Spleen (tissue), 11 donors: Measurements from ENCODE around the gene FA2H. TPM values are rescaled to one million over a fixed set of nuclear protein-coding genes. Genes with fewer than 3 reads are reported as not detected.

Source experiments
- DNase-seq: peaks from one replicate; pipeline ENCODE4 v3.0.0-alpha.2; 2020
- H3K27ac ChIP-seq, 8 donors: fragments of 200-600 bp; sonication (generic) in 7 of 8; 1 replicate in 4 of 8; 2 replicates in 4 of 8; pipeline versions ENCODE4 v1.5.0 to v1.8.0; 2016 to 2021; ENCODE audit warnings: inconsistent platforms in 4 of 8, mild to moderate bottlenecking in 4 of 8, moderate library complexity in 1 of 8
- H3K27me3 ChIP-seq, 7 donors: fragments of 200-600 bp; sonication (generic) in 6 of 7; replicated peaks in 1 of 7; 1 replicate in 4 of 7; 2 replicates in 3 of 7; pipeline versions ENCODE4 v1.5.0 to v1.8.0; 2016 to 2021; ENCODE audit warnings: inconsistent platforms in 3 of 7, mild to moderate bottlenecking in 1 of 7
- H3K36me3 ChIP-seq, 6 donors: fragments of 200-600 bp; sonication (generic) in 5 of 6; 1 replicate in 4 of 6; 2 replicates in 2 of 6; pipeline versions ENCODE4 v1.5.0 to v1.8.0; 2016 to 2021; ENCODE audit warnings: inconsistent platforms in 2 of 6
- H3K4me1 ChIP-seq, 6 donors: fragments of 200-600 bp; sonication (generic) in 5 of 6; 1 replicate in 3 of 6; 2 replicates in 3 of 6; pipeline versions ENCODE4 v1.5.0 to v1.8.0; 2016 to 2021; ENCODE audit warnings: inconsistent platforms in 3 of 6
- H3K4me3 ChIP-seq, 8 donors: fragments of 200-600 bp; sonication (generic) in 7 of 8; 1 replicate in 4 of 8; 2 replicates in 4 of 8; pipeline versions ENCODE4 v1.5.0 to v1.8.0; 2016 to 2021; ENCODE audit warnings: inconsistent platforms in 4 of 8, mild to moderate bottlenecking in 4 of 8, moderate library complexity in 2 of 8
- H3K9me3 ChIP-seq, 8 donors: fragments of 200-600 bp; sonication (generic) in 7 of 8; 1 replicate in 4 of 8; 2 replicates in 4 of 8; pipeline versions ENCODE4 v1.5.0 to v1.8.0; 2016 to 2021; ENCODE audit warnings: inconsistent platforms in 4 of 8
- CTCF ChIP-seq, 11 experiments: fragments of 200-600 bp in 7 of 11; fragments of 450-650 bp in 4 of 11; sonication (generic) in 4 of 11; IDR thresholded peaks in 8 of 11; conservative IDR thresholded peaks in 3 of 11; 1 replicate in 7 of 11; 2 replicates in 4 of 11; pipeline versions ENCODE4 v1.4.0 to v1.8.0; 2016 to 2021; ENCODE audit warnings: antibody characterized with exemption in 11 of 11, inconsistent platforms in 4 of 11, mild to moderate bottlenecking in 1 of 11
- POLR2A ChIP-seq, 3 donors: fragments of 450-650 bp; IDR thresholded peaks; one replicate each; pipeline ENCODE4 v1.5.1; 2017; ENCODE audit warnings: antibody characterized with exemption in 3 of 3, mild to moderate bottlenecking in 1 of 3
- POLR2AphosphoS5 ChIP-seq, 3 donors: sonication (generic); formaldehyde crosslinking; IDR thresholded peaks; one replicate each; pipeline ENCODE4 v1.5.1; 2017; ENCODE audit warnings: antibody characterized with exemption in 3 of 3
- WGBS, 5 donors: extraction: QIAGEN DNeasy Blood & Tissue Kit in 3 of 5; methylation state at CpG; one replicate each; pipeline versions ENCODE4 v1.1.5 to v1.1.7; 2013 to 2018; 5-methylcytosine and 5-hydroxymethylcytosine counted together
- intact Hi-C: fragments of 100-400 bp; cut with DNase I; formaldehyde crosslinking; loops from one replicate; pipeline ENCODE4 v1.15.0; 2023; ENCODE audit warnings: low total_unique reads
- polyA plus RNA-seq, 3 donors: library from polyadenylated mRNA; stranded (reverse); fragments of 200-250 nt; gene quantifications; one replicate each; pipeline ENCODE4 v1.2.1, GENCODE V29; 2013
- total RNA-seq, 7 donors: library from RNA; depleted of rRNA in 3 of 7; stranded (reverse); fragments of >200 nt in 3 of 7; fragmentation: NEBNext Ultra II Directional in 4 of 7; extraction: Animal tissue kit (Norgen Biotek cat#: 25700) in 4 of 7; gene quantifications; one replicate each; pipeline versions ENCODE4 v1.1.0 to v1.2.1, GENCODE V29; 2016 to 2021
- donor health status: healthy with polysubstance abuse.
- donor health status: DM: no; HTN: no; CAD: no; lungs with moderate emphysema.
- donor health status: DM: no; HTN: no; CAD: no.
- donor health status: Bipolar disorder and iron deficiency.
- donor health status: healthy.
- donor health status: DM: no; HTN: no; CAD: no.
- donor health status: DM: yes; HTN: yes; CAD: no.

The FA2H gene
- total and polyA plus RNA-seq, 10 donors: 0.23 to 2.6 (median 0.59) TPM

- peak; percentile 41 for DNase-seq
- intact Hi-C loops: no loop called here
- 66 to 90% (median 77%) methylated on average over 4 to 7 of the region's 7 CpGs for WGBS, 5 donors
- Histone ChIP-seq H3K27ac (no peak overlapping the region), H3K4me3 (no peak overlapping the region), H3K9me3 (no peaks in the 10 kb centered on the region), H3K4me1 (no peaks in the 10 kb centered on the region), H3K36me3 (no peaks in the 10 kb centered on the region), H3K27me3 (no peaks in the 10 kb centered on the region)
- TF ChIP-seq CTCF (IDR thresholded peaks at IDR 0.05 in 8 of 11, conservative IDR thresholded peaks at IDR 0.05 in 3 of 11) (no peak), POLR2AphosphoS5 (IDR thresholded peaks at IDR 0.05) (no peak), POLR2A (IDR thresholded peaks at IDR 0.05) (no peak)
These were observed 57.3 kb downstream of the FA2H start for GRCh38 chr16:74717367-74717766.

- 84 to 88% (median 85%) methylated on average over 14 to 15 of the region's 15 CpGs for WGBS, 5 donors
- Histone ChIP-seq H3K27ac (no peak overlapping the region), H3K36me3 (no peaks in the 10 kb centered on the region), H3K27me3 (no peaks in the 10 kb centered on the region), H3K9me3 (no peaks in the 10 kb centered on the region), H3K4me3 (no peak overlapping the region), H3K4me1 (no peaks in the 10 kb centered on the region)
- intact Hi-C loops: no loop called here
- TF ChIP-seq CTCF (IDR thresholded peaks at IDR 0.05 in 8 of 11, conservative IDR thresholded peaks at IDR 0.05 in 3 of 11) (no peak), POLR2A (IDR thresholded peaks at IDR 0.05) (no peak), POLR2AphosphoS5 (IDR thresholded peaks at IDR 0.05) (no peak)
- peak; percentile 55 for DNase-seq
These were observed 58.3 kb downstream of the FA2H start for GRCh38 chr16:74716355-74716754.

DNA sequence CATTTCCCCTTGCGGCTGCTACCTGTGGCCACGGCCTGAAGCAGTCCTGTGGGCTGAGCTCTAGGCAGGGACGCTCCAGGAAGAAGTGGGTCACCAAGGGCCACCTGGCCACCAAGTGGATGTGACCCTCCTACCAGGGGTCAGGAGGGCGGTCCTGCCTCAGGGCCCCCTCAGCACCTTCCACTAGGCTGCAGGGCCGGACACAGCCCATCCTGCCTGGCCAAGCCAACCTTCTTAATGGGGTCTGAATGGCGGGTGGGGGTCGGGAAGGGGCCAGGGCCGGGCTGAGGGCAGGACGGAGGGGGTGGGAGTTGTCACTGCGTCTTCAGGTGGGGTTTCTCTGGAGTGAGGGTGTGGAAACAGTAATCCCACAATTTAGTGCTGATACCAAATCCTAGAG lies 60.7 kb downstream of the FA2H start:
- Histone ChIP-seq H3K4me1 (peaks cover 0 to 10% (median 4%) of the 10 kb centered on the region in 6 donors), H3K4me3 (no peak overlapping the region), H3K36me3 (no peaks in the 10 kb centered on the region), H3K27me3 (no peaks in the 10 kb centered on the region), H3K9me3 (no peaks in the 10 kb centered on the region), H3K27ac (no peak overlapping the region)
- intact Hi-C loops: no loop called here
- peak; percentile 69 for DNase-seq
- WGBS, 5 donors: 82 to 92% (median 83%) methylated on average over 7 to 10 of the region's 10 CpGs
- TF ChIP-seq POLR2A (IDR thresholded peaks at IDR 0.05) (no peak), POLR2AphosphoS5 (IDR thresholded peaks at IDR 0.05) (no peak), CTCF (IDR thresholded peaks at IDR 0.05 in 8 of 11, conservative IDR thresholded peaks at IDR 0.05 in 3 of 11) (no peak)

- 73 to 89% (median 85%) methylated on average over 8 to 10 of the region's 10 CpGs for WGBS, 5 donors
- H3K27ac ChIP-seq: no peak overlapping the region
- H3K9me3 ChIP-seq: no peaks in the 10 kb centered on the region
- H3K4me1 ChIP-seq: peaks cover 0 to 13% (median 4%) of the 10 kb centered on the region in 6 donors
- intact Hi-C loops: no loop called here
- H3K4me3 ChIP-seq: no peak overlapping the region
- no peak for DNase-seq
- TF ChIP-seq CTCF (IDR thresholded peaks at IDR 0.05 in 8 of 11, conservative IDR thresholded peaks at IDR 0.05 in 3 of 11) (no peak), POLR2A (IDR thresholded peaks at IDR 0.05) (no peak), POLR2AphosphoS5 (IDR thresholded peaks at IDR 0.05) (no peak)
- no peaks in the 10 kb centered on the region for H3K36me3 ChIP-seq
- H3K27me3 ChIP-seq: no peaks in the 10 kb centered on the region
These were observed 61.3 kb downstream of the FA2H start for GRCh38 chr16:74713325-74713724.
